K562 (cell line): Measurements from ENCODE around the gene CYSRT1. TPM values are rescaled to one million over a fixed set of nuclear protein-coding genes. Genes with fewer than 3 reads are reported as not detected.

Source experiments
- CHCHD3 ChIP-seq: fragments of 250-450 bp; sonication (Bioruptor Pico); IDR thresholded peaks from 2 replicates; pipeline ENCODE4 v2.1.2; 2022; ENCODE audit warnings: mild to moderate bottlenecking
- CHD2 ChIP-seq: IDR thresholded peaks from 2 replicates; pipeline ENCODE4 v1.6.1; 2011; ENCODE audit warnings: low read depth, low read length
- CTBP1 ChIP-seq: fragments of 450-650 bp; IDR thresholded peaks from 2 replicates; pipeline ENCODE4 v1.6.1; 2016; ENCODE audit warnings: borderline replicate concordance
- MED1 ChIP-seq: sonication (generic); formaldehyde crosslinking; IDR thresholded peaks from 2 replicates; pipeline ENCODE4 v1.8.1; 2023; ENCODE audit warnings: missing genetic modification reagents, borderline replicate concordance
- MGA ChIP-seq: fragments of 450-650 bp; IDR thresholded peaks from 2 replicates; pipeline ENCODE4 v1.6.1; 2016; ENCODE audit warnings: mild to moderate bottlenecking, moderate library complexity
- STAT6 ChIP-seq: sonication (generic); formaldehyde crosslinking; IDR thresholded peaks from 2 replicates; pipeline ENCODE4 v1.8.1; 2023; ENCODE audit warnings: mild to moderate bottlenecking, missing genetic modification reagents
- TBP ChIP-seq: optimal IDR thresholded peaks from 2 replicates; pipeline ENCODE3; 2011; ENCODE audit warnings: low read depth, low read length, improper control_type of control experiment
- UBTF ChIP-seq, 2 experiments: IDR thresholded peaks; 2 replicates each; pipeline ENCODE4 v1.6.1; 2012; ENCODE audit warnings: improper control_type of control experiment in 2 of 2, low read depth in 2 of 2, low read length in 2 of 2, borderline replicate concordance in 1 of 2
- ZNF217 ChIP-seq: sonication (generic); formaldehyde crosslinking; IDR thresholded peaks from 2 replicates; pipeline ENCODE4 v1.8.0; 2022; ENCODE audit warnings: mild to moderate bottlenecking, missing genetic modification reagents
- polyA plus RNA-seq, 8 experiments: library from polyadenylated mRNA; depleted of rRNA in 4 of 8; stranded (reverse) in 5 of 8; unstranded in 3 of 8; fragments of >200 nt; fragmentation: Nextera tagmentation in 2 of 8; fragmentation: Illumina TruSeq in 1 of 8; extraction: Ambion mirVana in 2 of 8; extraction: Trizol in 1 of 8; gene quantifications; 2 replicates each; pipeline versions ENCODE4 v1.2.1 to v1.2.3, GENCODE V29; 2011 to 2014; ENCODE audit warnings: inconsistent platforms in 1 of 8, missing spikeins in 1 of 8
- total RNA-seq, 7 experiments: library from RNA; depleted of rRNA in 6 of 7; stranded (reverse); fragments of >200 nt in 6 of 7; fragmentation: Illumina TruSeq in 2 of 7; extraction: Trizol in 2 of 7; gene quantifications; 2 replicates each; pipeline versions ENCODE4 v1.2.1 to v1.2.3, GENCODE V29; 2011 to 2021; ENCODE audit warnings: low replicate concordance in 1 of 7

The CYSRT1 gene
- total and polyA plus RNA-seq, 9 of the 15 experiments (the other 6 are each of a cell fraction or from before 2014, with no cell fraction given): 0.04 to 1.4 (median 0.42) TPM; not detected in 3

GRCh38 chr9:137227054-137227852, 2.3 kb downstream of the CYSRT1 start, which contains the start of gene RNF224 (continued):
- TF ChIP-seq STAT6 (CRISPR knock-in tag) (no peak), TBP (peak; percentile 26), CHD2 (no peak), CTBP1 (peak; percentile 75; the same call in 1 of the 2 replicates), CHCHD3 (CRISPR knock-in tag) (no peak), UBTF (IDR thresholded peaks at IDR 0.05; ENCODE audit: borderline replicate concordance in 1 of 2, low read depth in 2 of 2, low read length in 2 of 2) (0 out of 4 replicates have a peak, but pooled peaks of 1 of the 2 experiments have one; percentile 25), MED1 (CRISPR knock-in tag) (no peak), MGA (no peak), ZNF217 (CRISPR knock-in tag) (no peak)
